ENCODE data around the gene ARHGEF3. TPM values are rescaled to one million over a fixed set of nuclear protein-coding genes. Genes with fewer than 3 reads are reported as not detected.
A peak's percentile ranks its signal among the peaks of the same experiment; 100 is the strongest.
"Not testable (repeated sequence)": the region's sequence is repeated elsewhere in the genome, so short reads cannot be mapped to it uniquely, and the experiment has no call there.

The ARHGEF3 gene
- total and polyA plus RNA-seq, 10 donors = 8.0 to 35.1 (median 31.7) TPM

DNA sequence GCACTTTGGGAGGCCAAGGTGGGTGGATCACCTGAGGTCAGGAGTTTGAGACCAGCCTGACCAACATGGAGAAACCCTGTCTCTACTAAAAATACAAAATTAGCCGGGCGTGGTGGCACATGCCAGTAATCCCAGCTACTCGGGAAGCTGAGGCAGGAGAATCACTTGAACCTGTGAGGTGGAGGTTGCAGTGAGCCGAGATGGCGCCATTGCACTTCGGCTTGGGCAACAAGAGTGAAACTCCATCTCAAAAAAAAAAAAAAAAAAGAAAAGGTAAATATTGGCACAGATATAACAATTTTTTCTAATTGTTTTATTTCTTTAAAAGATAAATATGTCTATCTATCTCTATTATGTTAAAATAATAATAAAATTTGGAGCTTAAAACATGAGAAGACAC is 94.3 kb downstream of the ARHGEF3 start:
- peaks cover 0 to 17% (median 9%) of the 10 kb centered on the region in 6 donors for H3K4me1 ChIP-seq
- H3K4me3 ChIP-seq; H3K36me3 ChIP-seq; H3K27me3 ChIP-seq (replicated peaks in 1 of 7); H3K27ac ChIP-seq; H3K9me3 ChIP-seq: not testable (repeated sequence)
- peak; percentile 76 for DNase-seq
- 89 to 97% (median 93%) methylated on average over 5 to 6 of the region's 6 CpGs for WGBS, 5 donors
- intact Hi-C loops (cut with DNase I; ENCODE audit: low total_unique reads) = loop anchor here (5.0 kb wide), 1 partner anchor 95 kb away; the partner anchor contains the start of gene ARHGEF3
- TF ChIP-seq, protein P1, sequence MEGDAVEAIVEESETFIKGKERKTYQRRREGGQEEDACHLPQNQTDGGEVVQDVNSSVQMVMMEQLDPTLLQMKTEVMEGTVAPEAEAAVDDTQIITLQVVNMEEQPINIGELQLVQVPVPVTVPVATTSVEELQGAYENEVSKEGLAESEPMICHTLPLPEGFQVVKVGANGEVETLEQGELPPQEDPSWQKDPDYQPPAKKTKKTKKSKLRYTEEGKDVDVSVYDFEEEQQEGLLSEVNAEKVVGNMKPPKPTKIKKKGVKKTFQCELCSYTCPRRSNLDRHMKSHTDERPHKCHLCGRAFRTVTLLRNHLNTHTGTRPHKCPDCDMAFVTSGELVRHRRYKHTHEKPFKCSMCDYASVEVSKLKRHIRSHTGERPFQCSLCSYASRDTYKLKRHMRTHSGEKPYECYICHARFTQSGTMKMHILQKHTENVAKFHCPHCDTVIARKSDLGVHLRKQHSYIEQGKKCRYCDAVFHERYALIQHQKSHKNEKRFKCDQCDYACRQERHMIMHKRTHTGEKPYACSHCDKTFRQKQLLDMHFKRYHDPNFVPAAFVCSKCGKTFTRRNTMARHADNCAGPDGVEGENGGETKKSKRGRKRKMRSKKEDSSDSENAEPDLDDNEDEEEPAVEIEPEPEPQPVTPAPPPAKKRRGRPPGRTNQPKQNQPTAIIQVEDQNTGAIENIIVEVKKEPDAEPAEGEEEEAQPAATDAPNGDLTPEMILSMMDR (IDR thresholded peaks at IDR 0.05 in 8 of 11, conservative IDR thresholded peaks at IDR 0.05 in 3 of 11) = peak in 2 of 11 experiments; percentile 12 to 21

DNA sequence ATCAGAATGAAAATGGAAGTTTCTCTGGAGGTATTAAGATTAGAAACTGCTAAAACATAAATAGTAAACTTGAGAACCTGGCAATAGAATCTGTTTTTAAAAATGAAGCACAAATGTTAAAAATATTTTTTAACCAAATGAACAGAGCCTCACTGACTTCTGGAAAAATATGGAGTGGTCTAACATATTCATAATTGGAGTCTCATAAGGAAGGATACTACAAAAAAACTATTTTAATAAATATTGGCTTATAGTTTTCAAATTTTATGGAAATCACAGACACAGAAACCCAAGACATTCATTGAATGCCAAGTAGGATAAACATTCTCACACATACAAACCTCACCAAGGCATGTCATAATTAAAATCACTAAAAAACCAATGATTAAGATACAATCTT is 95.1 kb downstream of the ARHGEF3 start:
- no peak overlapping the region for H3K4me3 ChIP-seq
- DNase-seq = no peak
- no peaks in the 10 kb centered on the region for H3K9me3 ChIP-seq
- H3K27me3 ChIP-seq (replicated peaks in 1 of 7) = no peaks in the 10 kb centered on the region
- TF ChIP-seq POLR2A (IDR thresholded peaks at IDR 0.05) (no peak), POLR2AphosphoS5 (IDR thresholded peaks at IDR 0.05) (no peak)
- TF ChIP-seq, protein P1 (IDR thresholded peaks at IDR 0.05 in 8 of 11, conservative IDR thresholded peaks at IDR 0.05 in 3 of 11) = no peak
- intact Hi-C loops (cut with DNase I; ENCODE audit: low total_unique reads) = loop anchor here (5.0 kb wide), 1 partner anchor 96 kb away; the partner anchor contains the start of gene ARHGEF3
- H3K4me1 ChIP-seq = peaks cover 0 to 19% (median 10%) of the 10 kb centered on the region in 6 donors
- no peaks in the 10 kb centered on the region for H3K36me3 ChIP-seq
- H3K27ac ChIP-seq = no peak overlapping the region

DNA sequence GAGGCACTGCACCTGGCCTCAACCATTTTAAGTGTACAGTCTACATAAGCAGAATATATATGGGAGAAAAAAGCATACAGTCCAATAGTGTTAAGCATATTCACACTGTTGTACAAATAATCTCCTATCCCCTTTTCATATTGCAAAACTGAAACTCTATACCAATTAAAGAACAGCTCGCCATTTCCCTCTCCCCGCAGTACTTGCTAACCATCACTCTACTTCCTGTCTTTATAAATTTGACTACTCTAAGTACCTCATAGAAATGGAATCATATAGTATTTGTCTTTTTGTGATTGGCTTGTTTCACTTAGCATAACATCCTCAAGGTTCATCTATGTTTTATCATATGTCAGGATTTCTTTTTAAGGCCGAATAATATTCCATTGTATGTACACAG is 97.0 kb downstream of the ARHGEF3 start:
- DNase-seq = no peak
- Histone ChIP-seq H3K27ac (peak overlapping the region in 2 of 8 donors; percentile 40 to 47), H3K27me3 (replicated peaks in 1 of 7) (no peaks in the 10 kb centered on the region), H3K36me3 (no peaks in the 10 kb centered on the region), H3K4me1 (peaks cover 0 to 19% (median 10%) of the 10 kb centered on the region in 6 donors), H3K4me3 (no peak overlapping the region), H3K9me3 (no peaks in the 10 kb centered on the region)
- 49 to 69% (median 62%) methylated on average over 3 of the region's 3 CpGs for WGBS, 5 donors
- intact Hi-C loops (cut with DNase I; ENCODE audit: low total_unique reads) = loop anchor here (5.0 kb wide), 1 partner anchor 98 kb away; the partner anchor contains the start of gene ARHGEF3
- TF ChIP-seq POLR2A (IDR thresholded peaks at IDR 0.05) (no peak), POLR2AphosphoS5 (IDR thresholded peaks at IDR 0.05) (no peak)
- TF ChIP-seq, protein P1 (IDR thresholded peaks at IDR 0.05 in 8 of 11, conservative IDR thresholded peaks at IDR 0.05 in 3 of 11) = no peak

DNA sequence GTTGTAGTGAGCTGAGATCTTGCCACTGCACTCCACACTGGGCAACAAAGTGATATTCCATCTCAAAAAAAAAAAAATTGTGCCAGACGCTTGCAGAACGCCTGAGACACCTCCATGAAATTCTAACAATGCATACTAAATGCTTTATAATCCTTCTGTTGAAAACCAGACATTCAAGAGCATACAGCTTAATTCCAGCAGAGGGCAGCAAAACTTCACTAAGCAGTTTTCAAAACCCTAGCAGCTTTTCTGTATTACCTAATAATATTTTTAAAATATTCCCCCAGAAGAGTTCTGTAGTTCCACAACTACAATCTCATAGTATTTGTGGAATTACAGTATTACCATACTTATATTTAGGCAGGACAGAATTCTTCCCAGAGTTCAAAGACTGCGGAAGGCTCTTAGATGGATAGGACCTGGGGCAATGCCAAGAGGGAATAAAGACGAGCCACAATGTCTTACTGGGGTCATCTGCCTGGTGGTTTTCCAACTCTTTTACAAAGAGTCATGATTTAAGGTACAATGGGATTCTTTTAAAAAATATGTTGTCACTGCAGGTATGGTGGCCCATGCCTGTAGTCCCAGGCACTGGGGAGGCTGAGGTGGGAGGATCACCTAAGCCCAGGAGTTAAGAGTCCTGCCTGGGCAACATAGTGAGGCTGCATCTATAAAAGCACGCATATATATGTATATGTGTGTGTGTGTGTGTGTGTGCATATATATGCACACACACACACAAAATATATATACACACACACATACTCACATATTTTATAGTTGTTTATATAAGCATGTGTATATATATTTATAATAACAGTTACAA is 99.0 kb downstream of the ARHGEF3 start:
- 22 to 52% (median 35%) methylated on average over 5 of the region's 5 CpGs for WGBS, 5 donors
- H3K27me3 ChIP-seq (replicated peaks in 1 of 7) = no peaks in the 10 kb centered on the region
- no peaks in the 10 kb centered on the region for H3K36me3 ChIP-seq
- H3K9me3 ChIP-seq = no peaks in the 10 kb centered on the region
- intact Hi-C loops (cut with DNase I; ENCODE audit: low total_unique reads) = loop anchor here (2.0 kb wide), 1 partner anchor 286 kb away; no protein-coding TSS in a partner anchor
- no peak overlapping the region for H3K27ac ChIP-seq
- DNase-seq = no peak
- TF ChIP-seq, protein P1 (IDR thresholded peaks at IDR 0.05 in 8 of 11, conservative IDR thresholded peaks at IDR 0.05 in 3 of 11) = peak; percentile 76 to 90 (median 84)
- no peak for TF ChIP-seq POLR2A (IDR thresholded peaks at IDR 0.05)
- H3K4me1 ChIP-seq = peaks cover 0 to 19% (median 10%) of the 10 kb centered on the region in 6 donors
- H3K4me3 ChIP-seq = no peak overlapping the region
